KMS-11 (cell line): ENCODE data around the gene AZIN2.

Experiments used
- H2AFZ ChIP-seq: fragments of 200-600 bp; sonication (generic); 2 replicates; pipeline ENCODE4 v1.6.1; 2016; ENCODE audit warnings: antibody characterized with exemption, mixed run types, low read depth
- H3K27ac ChIP-seq: fragments of 200-600 bp; sonication (generic); 2 replicates; pipeline ENCODE4 v1.6.1; 2016; ENCODE audit warnings: mild to moderate bottlenecking, mixed run types
- H3K27me3 ChIP-seq: fragments of 200-600 bp; sonication (generic); 2 replicates; pipeline ENCODE4 v1.6.1; 2017; ENCODE audit warnings: mild to moderate bottlenecking, low read depth, mixed run types, moderate library complexity; ENCODE audit not compliant: insufficient read depth
- H3K36me3 ChIP-seq: fragments of 200-600 bp; sonication (generic); 2 replicates; pipeline ENCODE4 v1.6.1; 2017; ENCODE audit warnings: mild to moderate bottlenecking, mixed run types; ENCODE audit not compliant: insufficient read depth
- H3K4me1 ChIP-seq: fragments of 200-600 bp; sonication (generic); 2 replicates; pipeline ENCODE4 v1.6.1; 2016; ENCODE audit warnings: mild to moderate bottlenecking, low read depth, mixed run types; ENCODE audit not compliant: poor library complexity, severe bottlenecking
- H3K4me2 ChIP-seq: fragments of 200-600 bp; sonication (generic); 2 replicates; pipeline ENCODE4 v1.7.0; 2016; ENCODE audit warnings: mild to moderate bottlenecking, mixed run types
- H3K4me3 ChIP-seq: fragments of 200-600 bp; sonication (generic); IDR thresholded peaks from 2 replicates; pipeline ENCODE4 v1.6.1; 2017; ENCODE audit warnings: low read depth, low read length, mixed read lengths; ENCODE audit not compliant: insufficient read depth
- H3K79me2 ChIP-seq: fragments of 200-600 bp; sonication (generic); 2 replicates; pipeline ENCODE4 v1.6.1; 2016; ENCODE audit warnings: low read depth, mixed run types; ENCODE audit not compliant: insufficient read depth
- H3K9ac ChIP-seq: fragments of 200-600 bp; sonication (generic); 2 replicates; pipeline ENCODE4 v1.6.1; 2016; ENCODE audit warnings: mild to moderate bottlenecking, mixed run types
- H4K20me1 ChIP-seq: fragments of 200-600 bp; sonication (generic); 2 replicates; pipeline ENCODE4 v1.6.1; 2016; ENCODE audit warnings: mild to moderate bottlenecking, mixed run types; ENCODE audit not compliant: insufficient read depth
- CTCF ChIP-seq: fragments of 200-600 bp; sonication (generic); conservative IDR thresholded peaks from 2 replicates; pipeline ENCODE4 v1.6.1; 2017; ENCODE audit warnings: low read depth, mild to moderate bottlenecking, antibody characterized with exemption, low read length, moderate library complexity, mixed read lengths

The AZIN2 gene

GRCh38 chr1:33055210-33056008, 25.5 kb upstream of the AZIN2 start:
- H4K20me1 ChIP-seq, result no peaks in the 10 kb centered on the region
- no peaks in the 10 kb centered on the region for H3K36me3 ChIP-seq
- peak; percentile 78 for TF ChIP-seq CTCF
- H3K27me3 ChIP-seq, result no peaks in the 10 kb centered on the region
- H3K79me2 ChIP-seq, result no peaks in the 10 kb centered on the region
- no peak overlapping the region for H3K4me3 ChIP-seq
- H3K9ac ChIP-seq, result no peak overlapping the region
- peaks cover 10% of the 10 kb centered on the region for H3K4me1 ChIP-seq
- no peak overlapping the region for H3K27ac ChIP-seq
- no peak overlapping the region for H2AFZ ChIP-seq
- H3K4me2 ChIP-seq, result no peak overlapping the region; the same call in 1 of the 2 replicates

- H3K79me2 ChIP-seq, result no peaks in the 10 kb centered on the region
- no peak overlapping the region for H3K27ac ChIP-seq
- H3K36me3 ChIP-seq, result no peaks in the 10 kb centered on the region
- H3K9ac ChIP-seq, result no peak overlapping the region
- H3K4me1 ChIP-seq, result peaks cover 7% of the 10 kb centered on the region
- H3K4me2 ChIP-seq, result no peak overlapping the region
- H3K27me3 ChIP-seq, result no peaks in the 10 kb centered on the region
- TF ChIP-seq CTCF, result no peak
- no peak overlapping the region for H2AFZ ChIP-seq
- no peak overlapping the region for H3K4me3 ChIP-seq
- H4K20me1 ChIP-seq, result no peaks in the 10 kb centered on the region
These were observed 24.5 kb upstream of the AZIN2 start for GRCh38 chr1:33056426-33056825.

GRCh38 chr1:33057095-33057494, 23.9 kb upstream of the AZIN2 start:
- no peak overlapping the region for H2AFZ ChIP-seq
- no peak for TF ChIP-seq CTCF
- no peaks in the 10 kb centered on the region for H3K79me2 ChIP-seq
- no peak overlapping the region for H3K9ac ChIP-seq
- H3K27me3 ChIP-seq, result no peaks in the 10 kb centered on the region
- H3K36me3 ChIP-seq, result no peaks in the 10 kb centered on the region
- no peaks in the 10 kb centered on the region for H4K20me1 ChIP-seq
- no peak overlapping the region for H3K4me2 ChIP-seq
- peaks cover 7% of the 10 kb centered on the region for H3K4me1 ChIP-seq
- no peak overlapping the region for H3K27ac ChIP-seq
- no peak overlapping the region for H3K4me3 ChIP-seq

GRCh38 chr1:33060579-33061083, 20.3 kb upstream of the AZIN2 start:
- no peak overlapping the region for H3K4me2 ChIP-seq
- no peak overlapping the region for H3K27ac ChIP-seq
- H3K9ac ChIP-seq, result no peak overlapping the region
- no peaks in the 10 kb centered on the region for H3K36me3 ChIP-seq
- H3K4me1 ChIP-seq, result no peaks in the 10 kb centered on the region
- H3K27me3 ChIP-seq, result no peaks in the 10 kb centered on the region
- no peak for TF ChIP-seq CTCF
- no peak overlapping the region for H3K4me3 ChIP-seq
- H3K79me2 ChIP-seq, result no peaks in the 10 kb centered on the region
- no peaks in the 10 kb centered on the region for H4K20me1 ChIP-seq
- no peak overlapping the region for H2AFZ ChIP-seq
